Measurements from ENCODE around the gene C1orf185.
"Not testable (repeated sequence)": the region's sequence is repeated elsewhere in the genome, so short reads cannot be mapped to it uniquely, and the experiment has no call there.

Gene C1orf185

DNA sequence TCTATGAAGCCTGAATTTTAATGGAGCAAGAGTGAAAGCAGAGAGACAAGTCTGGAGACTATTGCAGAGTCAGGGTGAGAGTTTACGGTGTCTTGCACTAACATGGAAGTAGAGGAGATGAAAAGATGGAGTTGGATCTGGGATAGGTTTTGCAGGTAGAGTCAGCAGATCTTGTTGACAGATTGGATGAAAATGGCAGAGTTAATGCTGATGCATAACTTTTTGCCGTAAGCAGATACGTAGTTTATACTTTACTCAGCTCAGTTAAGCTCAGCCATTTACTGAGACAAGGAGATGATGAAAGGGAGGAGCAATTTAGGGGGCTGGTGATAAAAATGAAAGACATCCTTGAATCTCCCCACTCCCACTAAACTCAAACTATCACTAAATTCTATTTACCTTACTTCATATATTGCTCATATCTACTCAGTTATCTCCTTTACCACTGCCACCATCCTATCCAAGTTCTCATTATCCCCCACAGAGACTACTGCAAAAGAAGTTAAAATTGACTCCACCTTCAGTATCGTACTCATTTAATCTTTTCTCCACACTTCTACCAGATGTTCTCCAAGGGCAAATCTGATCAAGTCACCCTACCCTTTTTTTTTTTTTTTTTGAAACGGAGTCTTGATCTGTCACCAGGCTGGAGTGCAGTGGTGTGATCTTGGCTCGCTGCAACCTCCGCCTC, 13.8 kb downstream of the C1orf185 start:
- Histone ChIP-seq H3K27ac (no peak overlapping the region), H3K4me3 (ENCODE audit: low read depth, low read length) (no peak overlapping the region), H3K36me3 (replicated peaks) (no peaks in the 10 kb centered on the region), H3K27me3 (replicated peaks) (no peaks in the 10 kb centered on the region)
- no peak for DNase-seq
- TF ChIP-seq, protein P1, sequence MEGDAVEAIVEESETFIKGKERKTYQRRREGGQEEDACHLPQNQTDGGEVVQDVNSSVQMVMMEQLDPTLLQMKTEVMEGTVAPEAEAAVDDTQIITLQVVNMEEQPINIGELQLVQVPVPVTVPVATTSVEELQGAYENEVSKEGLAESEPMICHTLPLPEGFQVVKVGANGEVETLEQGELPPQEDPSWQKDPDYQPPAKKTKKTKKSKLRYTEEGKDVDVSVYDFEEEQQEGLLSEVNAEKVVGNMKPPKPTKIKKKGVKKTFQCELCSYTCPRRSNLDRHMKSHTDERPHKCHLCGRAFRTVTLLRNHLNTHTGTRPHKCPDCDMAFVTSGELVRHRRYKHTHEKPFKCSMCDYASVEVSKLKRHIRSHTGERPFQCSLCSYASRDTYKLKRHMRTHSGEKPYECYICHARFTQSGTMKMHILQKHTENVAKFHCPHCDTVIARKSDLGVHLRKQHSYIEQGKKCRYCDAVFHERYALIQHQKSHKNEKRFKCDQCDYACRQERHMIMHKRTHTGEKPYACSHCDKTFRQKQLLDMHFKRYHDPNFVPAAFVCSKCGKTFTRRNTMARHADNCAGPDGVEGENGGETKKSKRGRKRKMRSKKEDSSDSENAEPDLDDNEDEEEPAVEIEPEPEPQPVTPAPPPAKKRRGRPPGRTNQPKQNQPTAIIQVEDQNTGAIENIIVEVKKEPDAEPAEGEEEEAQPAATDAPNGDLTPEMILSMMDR (IDR thresholded peaks at IDR 0.05; ENCODE audit: low read depth, low read length, missing control alignments), result no peak
- in situ Hi-C loops (cut with HindIII; ENCODE audit: low pct_ligation_motif_present, low sequenced_read_pairs), result no loop called here

DNA sequence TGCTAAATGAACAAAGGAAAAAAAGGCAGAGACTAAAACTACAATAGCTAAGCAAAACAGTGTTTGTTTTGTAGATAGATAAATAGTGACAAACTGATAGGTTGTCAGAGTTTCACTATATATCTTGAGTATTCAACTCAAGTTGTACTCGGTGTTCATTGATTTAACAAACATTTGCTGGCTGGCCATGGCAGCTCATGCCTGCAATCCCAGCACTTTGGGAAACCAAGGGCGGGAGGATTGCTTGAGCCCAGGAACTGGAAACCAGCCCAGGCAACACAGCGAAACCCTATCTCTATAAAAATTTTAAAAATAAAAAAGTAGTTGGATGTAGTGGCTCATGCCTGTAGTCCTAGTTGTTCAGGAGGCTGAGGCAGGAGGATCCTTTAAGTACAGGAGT, 17.3 kb downstream of the C1orf185 start:
- TF ChIP-seq, protein P1 (IDR thresholded peaks at IDR 0.05; ENCODE audit: low read depth, low read length, missing control alignments), result no peak
- no peak for DNase-seq
- in situ Hi-C loops (cut with HindIII; ENCODE audit: low pct_ligation_motif_present, low sequenced_read_pairs), result no loop called here

DNA sequence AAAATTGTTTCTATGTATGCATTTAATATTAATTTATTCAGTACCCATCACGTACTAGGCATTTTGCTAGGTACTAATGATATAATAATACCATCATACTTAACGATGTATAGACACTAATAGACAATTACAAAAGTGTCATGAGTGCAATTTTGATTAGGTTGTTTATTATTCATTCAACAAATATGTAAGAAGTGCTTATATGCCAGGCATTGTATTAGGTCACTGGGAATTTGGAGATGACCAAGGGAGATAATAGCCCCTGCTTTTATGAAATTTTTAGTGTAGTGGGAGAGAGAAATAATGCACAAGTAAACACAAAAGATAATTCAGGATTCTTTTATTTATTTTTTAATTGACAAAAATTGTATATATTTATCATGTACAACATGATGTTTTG, 18.6 kb downstream of the C1orf185 start:
- in situ Hi-C loops (cut with HindIII; ENCODE audit: low pct_ligation_motif_present, low sequenced_read_pairs), result no loop called here
- no peak for DNase-seq
- no peak overlapping the region for H3K4me3 ChIP-seq (ENCODE audit: low read depth, low read length)
- no peak overlapping the region for H3K27ac ChIP-seq
- no peaks in the 10 kb centered on the region for H3K36me3 ChIP-seq (replicated peaks)
- TF ChIP-seq, protein P1 (IDR thresholded peaks at IDR 0.05; ENCODE audit: low read depth, low read length, missing control alignments), result no peak
- no peaks in the 10 kb centered on the region for H3K27me3 ChIP-seq (replicated peaks)

More for the DNA sequence above, 17.3 kb downstream of the C1orf185 start:
- H3K27ac ChIP-seq, result no peak overlapping the region
- H3K27me3 ChIP-seq (replicated peaks), result no peaks in the 10 kb centered on the region
- no peak overlapping the region for H3K4me3 ChIP-seq (ENCODE audit: low read depth, low read length)
- H3K36me3 ChIP-seq (replicated peaks), result no peaks in the 10 kb centered on the region

DNA sequence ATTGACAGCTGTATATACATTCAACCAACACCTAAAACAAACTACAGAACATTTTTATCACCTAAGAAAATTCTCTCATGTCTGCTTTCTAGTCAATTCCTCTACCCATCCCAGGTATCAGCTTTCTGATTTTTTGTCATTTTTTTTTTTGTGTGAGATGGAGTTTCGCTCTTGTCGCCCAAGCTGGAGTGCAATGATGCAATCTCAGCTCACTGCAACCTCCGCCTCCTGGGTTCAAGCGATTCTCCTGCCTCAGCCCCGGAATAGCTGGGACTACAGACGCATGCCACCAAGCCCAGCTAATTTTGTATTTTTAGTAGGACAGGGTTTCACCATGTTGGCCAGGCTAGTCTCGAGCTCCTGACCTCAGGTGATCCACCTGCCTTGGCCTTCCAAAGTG, 25.1 kb downstream of the C1orf185 start:
- H3K27ac ChIP-seq; H3K4me3 ChIP-seq (ENCODE audit: low read depth, low read length); H3K36me3 ChIP-seq (replicated peaks); in situ Hi-C loops (cut with HindIII; ENCODE audit: low pct_ligation_motif_present, low sequenced_read_pairs); DNase-seq; H3K27me3 ChIP-seq (replicated peaks): not testable (repeated sequence)

DNA sequence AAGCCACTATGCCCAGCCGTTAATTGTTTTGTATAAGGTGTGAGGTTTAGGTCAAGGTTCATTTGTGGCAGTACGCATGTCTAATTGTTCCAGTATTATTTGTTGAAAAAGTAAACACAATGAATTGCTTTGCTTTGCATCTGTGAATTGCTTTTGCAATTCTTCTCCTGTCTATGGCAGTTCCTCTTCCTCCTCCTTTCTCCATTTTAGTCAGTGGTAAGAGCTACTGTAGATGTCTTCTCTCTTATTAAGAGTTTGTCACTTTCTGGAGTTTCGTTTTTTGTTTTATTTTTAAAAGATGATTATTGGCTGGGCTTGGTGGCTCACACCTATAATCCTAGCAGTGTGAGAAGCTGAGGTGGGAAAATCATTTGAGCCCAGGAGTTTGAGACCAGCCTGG, 29.2 kb downstream of the C1orf185 start:
- H3K36me3 ChIP-seq (replicated peaks), result no peaks in the 10 kb centered on the region
- no peak overlapping the region for H3K27ac ChIP-seq
- in situ Hi-C loops (cut with HindIII; ENCODE audit: low pct_ligation_motif_present, low sequenced_read_pairs), result no loop called here
- TF ChIP-seq, protein P1 (IDR thresholded peaks at IDR 0.05; ENCODE audit: low read depth, low read length, missing control alignments), result no peak
- no peaks in the 10 kb centered on the region for H3K27me3 ChIP-seq (replicated peaks)
- H3K4me3 ChIP-seq (ENCODE audit: low read depth, low read length), result no peak overlapping the region
- no peak for DNase-seq

DNA sequence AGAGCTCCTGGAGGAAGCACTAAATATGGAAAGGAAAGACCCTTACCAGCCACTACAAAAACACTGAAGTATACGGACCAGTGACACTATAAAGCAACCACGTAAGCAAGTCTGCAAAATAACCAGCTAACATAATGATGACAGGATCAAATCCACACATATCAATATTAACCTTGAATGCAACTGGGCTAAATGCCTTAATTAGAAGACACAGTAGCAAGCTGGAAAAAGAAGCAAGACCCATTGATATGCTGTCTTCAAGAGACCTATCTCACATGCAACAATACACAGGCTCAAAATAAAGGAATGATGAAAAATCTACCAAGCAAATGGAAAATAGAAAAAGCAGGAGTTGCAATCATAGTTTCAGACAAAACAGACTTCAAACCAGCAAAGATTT, 31.0 kb downstream of the C1orf185 start:
- TF ChIP-seq, protein P1 (IDR thresholded peaks at IDR 0.05; ENCODE audit: low read depth, low read length, missing control alignments), result no peak
- H3K27ac ChIP-seq, result no peak overlapping the region
- no peak overlapping the region for H3K4me3 ChIP-seq (ENCODE audit: low read depth, low read length)
- H3K27me3 ChIP-seq (replicated peaks), result no peaks in the 10 kb centered on the region
- no peaks in the 10 kb centered on the region for H3K36me3 ChIP-seq (replicated peaks)
- in situ Hi-C loops (cut with HindIII; ENCODE audit: low pct_ligation_motif_present, low sequenced_read_pairs), result no loop called here
- no peak for DNase-seq

DNA sequence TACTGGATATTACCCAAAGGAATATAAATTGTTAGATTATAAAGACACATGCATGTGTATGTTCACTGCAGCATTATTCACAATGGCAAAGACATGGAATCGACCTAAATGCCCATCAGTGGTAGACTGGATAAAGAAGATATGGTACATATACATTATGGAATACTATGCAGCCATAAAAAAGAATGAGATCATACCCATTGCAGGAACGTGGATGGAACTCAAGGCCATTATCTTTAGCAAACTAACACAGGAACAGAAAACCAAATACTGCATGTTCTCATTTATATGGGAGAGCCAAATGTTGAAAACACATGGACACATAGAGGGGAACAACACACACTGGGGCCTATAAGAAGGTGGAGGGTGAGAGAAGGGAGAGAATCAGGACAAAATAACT, 35.7 kb downstream of the C1orf185 start:
- H3K27me3 ChIP-seq (replicated peaks); in situ Hi-C loops (cut with HindIII; ENCODE audit: low pct_ligation_motif_present, low sequenced_read_pairs); H3K4me3 ChIP-seq (ENCODE audit: low read depth, low read length); H3K36me3 ChIP-seq (replicated peaks); DNase-seq; H3K27ac ChIP-seq: not testable (repeated sequence)

All from brain microvascular endothelial cell (primary cell).